ENCODE measurements around the gene PDE3A.

PDE3A gene

GRCh38 chr12:20578142-20578541 is 209.8 kb downstream of the PDE3A start:
- Histone ChIP-seq H2BK12ac (ENCODE audit: low read length in 2 of 2) (no peak overlapping the region), H3K36me3 (ENCODE audit: control insufficient read depth in 1 of 2, insufficient read depth in 2 of 2, low read depth in 1 of 2, low read length in 2 of 2) (no peaks in the 10 kb centered on the region), H2BK120ac (ENCODE audit: low read depth, low read length) (no peak overlapping the region), H3K4me1 (ENCODE audit: control insufficient read depth, insufficient read depth, low read depth, low read length) (no peaks in the 10 kb centered on the region), H3K4me3 (ENCODE audit: insufficient read depth in 1 of 2, low read depth in 1 of 2, low read length in 2 of 2) (no peak overlapping the region), H3K18ac (ENCODE audit: low read depth in 1 of 2, low read length in 2 of 2) (no peak overlapping the region), H3K9ac (ENCODE audit: low read length) (no peak overlapping the region), H3K27me3 (ENCODE audit: control insufficient read depth in 1 of 2, insufficient read depth in 1 of 2, low read length in 2 of 2) (no peaks in the 10 kb centered on the region), H4K91ac (ENCODE audit: low read length) (no peak overlapping the region), H2AK5ac (ENCODE audit: low read length, severe bottlenecking) (no peak overlapping the region), H3K79me1 (replicated peaks; ENCODE audit: low read length, poor library complexity, severe bottlenecking) (no peaks in the 10 kb centered on the region), H3K14ac (ENCODE audit: low read length in 2 of 2) (no peak overlapping the region), H3K23ac (ENCODE audit: low read length in 2 of 2) (no peak overlapping the region), H2BK15ac (ENCODE audit: low read depth, poor library complexity, severe bottlenecking) (no peak overlapping the region), H3K9me3 (ENCODE audit: control insufficient read depth, low read length) (no peaks in the 10 kb centered on the region), H2BK5ac (ENCODE audit: low read depth, low read length, poor library complexity, severe bottlenecking) (no peak overlapping the region), H4K8ac (ENCODE audit: low read length) (no peak overlapping the region), H3K4me2 (ENCODE audit: low read length, poor library complexity, severe bottlenecking) (no peak overlapping the region), H2AFZ (ENCODE audit: low read depth, low read length) (no peak overlapping the region), H3K4ac (ENCODE audit: low read depth in 1 of 2, low read length in 2 of 2) (no peak overlapping the region), H3K27ac (ENCODE audit: low read length, poor library complexity, severe bottlenecking) (no peak overlapping the region)
- 91% methylated on average over 5 of the region's 7 CpGs for WGBS
- no peak for DNase-seq

GRCh38 chr12:20585055-20585625 is 216.8 kb downstream of the PDE3A start:
- no peak overlapping the region for H3K18ac ChIP-seq (ENCODE audit: low read depth in 1 of 2, low read length in 2 of 2)
- no peaks in the 10 kb centered on the region for H3K27me3 ChIP-seq (ENCODE audit: control insufficient read depth in 1 of 2, insufficient read depth in 1 of 2, low read length in 2 of 2)
- no peak overlapping the region for H3K14ac ChIP-seq (ENCODE audit: low read length in 2 of 2)
- H3K27ac ChIP-seq (ENCODE audit: low read length, poor library complexity, severe bottlenecking): no peak overlapping the region
- peaks cover 2% of the 10 kb centered on the region for H3K79me1 ChIP-seq (replicated peaks; ENCODE audit: low read length, poor library complexity, severe bottlenecking)
- no peak overlapping the region for H2BK12ac ChIP-seq (ENCODE audit: low read length in 2 of 2)
- H2AFZ ChIP-seq (ENCODE audit: low read depth, low read length): no peak overlapping the region
- no peak overlapping the region for H3K4me2 ChIP-seq (ENCODE audit: low read length, poor library complexity, severe bottlenecking)
- DNase-seq: no peak
- no peaks in the 10 kb centered on the region for H3K36me3 ChIP-seq (ENCODE audit: control insufficient read depth in 1 of 2, insufficient read depth in 2 of 2, low read depth in 1 of 2, low read length in 2 of 2)
- no peak overlapping the region for H3K9ac ChIP-seq (ENCODE audit: low read length)
- H4K8ac ChIP-seq (ENCODE audit: low read length): no peak overlapping the region
- H2BK5ac ChIP-seq (ENCODE audit: low read depth, low read length, poor library complexity, severe bottlenecking): no peak overlapping the region
- H4K91ac ChIP-seq (ENCODE audit: low read length): no peak overlapping the region
- WGBS: 89% methylated on average over 2 of the region's 3 CpGs
- no peak overlapping the region for H2BK15ac ChIP-seq (ENCODE audit: low read depth, poor library complexity, severe bottlenecking)
- no peak overlapping the region for H3K23ac ChIP-seq (ENCODE audit: low read length in 2 of 2)
- H3K4me1 ChIP-seq (ENCODE audit: control insufficient read depth, insufficient read depth, low read depth, low read length): no peaks in the 10 kb centered on the region
- H2AK5ac ChIP-seq (ENCODE audit: low read length, severe bottlenecking): no peak overlapping the region
- H2BK120ac ChIP-seq (ENCODE audit: low read depth, low read length): no peak overlapping the region
- no peaks in the 10 kb centered on the region for H3K9me3 ChIP-seq (ENCODE audit: control insufficient read depth, low read length)
- no peak overlapping the region for H3K4me3 ChIP-seq (ENCODE audit: insufficient read depth in 1 of 2, low read depth in 1 of 2, low read length in 2 of 2)
- no peak overlapping the region for H3K4ac ChIP-seq (ENCODE audit: low read depth in 1 of 2, low read length in 2 of 2)

- no peak overlapping the region for H3K4me2 ChIP-seq (ENCODE audit: low read length, poor library complexity, severe bottlenecking)
- H3K36me3 ChIP-seq (ENCODE audit: control insufficient read depth in 1 of 2, insufficient read depth in 2 of 2, low read depth in 1 of 2, low read length in 2 of 2): no peaks in the 10 kb centered on the region
- no peaks in the 10 kb centered on the region for H3K9me3 ChIP-seq (ENCODE audit: control insufficient read depth, low read length)
- H2BK12ac ChIP-seq (ENCODE audit: low read length in 2 of 2): no peak overlapping the region
- H2AK5ac ChIP-seq (ENCODE audit: low read length, severe bottlenecking): no peak overlapping the region
- H3K14ac ChIP-seq (ENCODE audit: low read length in 2 of 2): no peak overlapping the region
- H3K9ac ChIP-seq (ENCODE audit: low read length): no peak overlapping the region
- H2AFZ ChIP-seq (ENCODE audit: low read depth, low read length): no peak overlapping the region
- H3K18ac ChIP-seq (ENCODE audit: low read depth in 1 of 2, low read length in 2 of 2): no peak overlapping the region
- H3K27me3 ChIP-seq (ENCODE audit: control insufficient read depth in 1 of 2, insufficient read depth in 1 of 2, low read length in 2 of 2): no peaks in the 10 kb centered on the region
- H3K4me3 ChIP-seq (ENCODE audit: insufficient read depth in 1 of 2, low read depth in 1 of 2, low read length in 2 of 2): no peak overlapping the region
- H2BK120ac ChIP-seq (ENCODE audit: low read depth, low read length): no peak overlapping the region
- no peaks in the 10 kb centered on the region for H3K4me1 ChIP-seq (ENCODE audit: control insufficient read depth, insufficient read depth, low read depth, low read length)
- H4K8ac ChIP-seq (ENCODE audit: low read length): no peak overlapping the region
- no peak for DNase-seq
- H4K91ac ChIP-seq (ENCODE audit: low read length): no peak overlapping the region
- no peak overlapping the region for H2BK5ac ChIP-seq (ENCODE audit: low read depth, low read length, poor library complexity, severe bottlenecking)
- no peak overlapping the region for H3K4ac ChIP-seq (ENCODE audit: low read depth in 1 of 2, low read length in 2 of 2)
- no peak overlapping the region for H3K23ac ChIP-seq (ENCODE audit: low read length in 2 of 2)
- no peak overlapping the region for H2BK15ac ChIP-seq (ENCODE audit: low read depth, poor library complexity, severe bottlenecking)
- H3K79me1 ChIP-seq (replicated peaks; ENCODE audit: low read length, poor library complexity, severe bottlenecking): peaks cover 2% of the 10 kb centered on the region
- H3K27ac ChIP-seq (ENCODE audit: low read length, poor library complexity, severe bottlenecking): no peak overlapping the region
- WGBS: 95% methylated on average over 2 of the region's 2 CpGs
Observed at GRCh38 chr12:20585913-20586312, 217.6 kb downstream of the PDE3A start.

GRCh38 chr12:20588042-20588441 is 219.7 kb downstream of the PDE3A start:
- Histone ChIP-seq H3K79me1 (replicated peaks; ENCODE audit: low read length, poor library complexity, severe bottlenecking) (peaks cover 2% of the 10 kb centered on the region), H2BK15ac (ENCODE audit: low read depth, poor library complexity, severe bottlenecking) (no peak overlapping the region), H3K4me3 (ENCODE audit: insufficient read depth in 1 of 2, low read depth in 1 of 2, low read length in 2 of 2) (no peak overlapping the region), H2AK5ac (ENCODE audit: low read length, severe bottlenecking) (no peak overlapping the region), H2BK120ac (ENCODE audit: low read depth, low read length) (no peak overlapping the region), H3K14ac (ENCODE audit: low read length in 2 of 2) (no peak overlapping the region), H3K4ac (ENCODE audit: low read depth in 1 of 2, low read length in 2 of 2) (no peak overlapping the region), H3K9ac (ENCODE audit: low read length) (no peak overlapping the region), H2BK12ac (ENCODE audit: low read length in 2 of 2) (no peak overlapping the region), H2AFZ (ENCODE audit: low read depth, low read length) (no peak overlapping the region), H4K91ac (ENCODE audit: low read length) (no peak overlapping the region), H3K27ac (ENCODE audit: low read length, poor library complexity, severe bottlenecking) (no peak overlapping the region), H2BK5ac (ENCODE audit: low read depth, low read length, poor library complexity, severe bottlenecking) (no peak overlapping the region), H3K9me3 (ENCODE audit: control insufficient read depth, low read length) (no peaks in the 10 kb centered on the region), H4K8ac (ENCODE audit: low read length) (no peak overlapping the region), H3K4me1 (ENCODE audit: control insufficient read depth, insufficient read depth, low read depth, low read length) (no peaks in the 10 kb centered on the region), H3K23ac (ENCODE audit: low read length in 2 of 2) (no peak overlapping the region), H3K4me2 (ENCODE audit: low read length, poor library complexity, severe bottlenecking) (no peak overlapping the region), H3K27me3 (ENCODE audit: control insufficient read depth in 1 of 2, insufficient read depth in 1 of 2, low read length in 2 of 2) (no peaks in the 10 kb centered on the region), H3K18ac (ENCODE audit: low read depth in 1 of 2, low read length in 2 of 2) (no peak overlapping the region), H3K36me3 (ENCODE audit: control insufficient read depth in 1 of 2, insufficient read depth in 2 of 2, low read depth in 1 of 2, low read length in 2 of 2) (no peaks in the 10 kb centered on the region)
- no peak for DNase-seq
- 31% methylated on average over 3 of the region's 3 CpGs for WGBS
